ENCODE data around the gene EYA3. TPM values are rescaled to one million over a fixed set of nuclear protein-coding genes. Genes with fewer than 3 reads are reported as not detected.

The EYA3 gene
- total RNA-seq, 2 experiments from 2014 or later, result 5.7 to 6.4 TPM

DNA sequence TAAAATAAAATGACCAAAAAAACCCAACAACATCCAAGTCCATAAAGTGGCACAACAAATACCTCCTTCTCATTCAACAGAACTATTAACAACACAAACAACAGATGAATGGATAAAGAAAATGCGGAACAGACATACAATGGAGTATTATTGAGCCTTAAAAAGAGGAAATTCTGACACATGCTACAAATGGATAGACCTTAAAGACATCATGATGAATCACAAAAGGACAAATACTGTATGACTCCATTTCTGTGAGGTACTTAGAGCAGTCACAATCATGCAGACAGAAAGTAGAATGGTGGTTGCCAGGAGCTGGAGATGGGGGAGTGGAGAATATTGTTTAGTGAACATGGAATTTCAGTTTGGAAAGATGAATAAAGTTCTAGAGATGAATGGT, 42.6 kb downstream of the EYA3 start:
- H3K9me3 ChIP-seq (ENCODE audit: control insufficient read depth in 1 of 2, insufficient read depth in 1 of 2, low read length in 2 of 2), result no peaks in the 10 kb centered on the region
- DNase-seq (no peak), ATAC-seq (ENCODE audit: poor library complexity) (no peak)
- ChIA-PET CTCF (no interaction called here), POLR2A (no interaction called here)
- intact Hi-C loops (cut with DNase I, micrococcal nuclease), result no loop called here
- H3K4me1 ChIP-seq (ENCODE audit: insufficient read depth, low read length), result no peaks in the 10 kb centered on the region
- no peak overlapping the region for H3K27ac ChIP-seq (ENCODE audit: low read depth in 1 of 2, low read length in 2 of 2)
- H3K4me3 Mint-ChIP-seq, result no peak overlapping the region
- no peaks in the 10 kb centered on the region for H3K27me3 Mint-ChIP-seq
- no peak overlapping the region for H3K27ac Mint-ChIP-seq
- no peaks in the 10 kb centered on the region for H3K27me3 ChIP-seq (ENCODE audit: control insufficient read depth in 1 of 2, insufficient read depth in 2 of 2, low read length in 2 of 2)
- H3K4me3 ChIP-seq (ENCODE audit: low read length), result no peak overlapping the region
- H3K4me1 Mint-ChIP-seq (ENCODE audit: low read depth), result peaks cover 8% of the 10 kb centered on the region
- TF ChIP-seq, protein P1, sequence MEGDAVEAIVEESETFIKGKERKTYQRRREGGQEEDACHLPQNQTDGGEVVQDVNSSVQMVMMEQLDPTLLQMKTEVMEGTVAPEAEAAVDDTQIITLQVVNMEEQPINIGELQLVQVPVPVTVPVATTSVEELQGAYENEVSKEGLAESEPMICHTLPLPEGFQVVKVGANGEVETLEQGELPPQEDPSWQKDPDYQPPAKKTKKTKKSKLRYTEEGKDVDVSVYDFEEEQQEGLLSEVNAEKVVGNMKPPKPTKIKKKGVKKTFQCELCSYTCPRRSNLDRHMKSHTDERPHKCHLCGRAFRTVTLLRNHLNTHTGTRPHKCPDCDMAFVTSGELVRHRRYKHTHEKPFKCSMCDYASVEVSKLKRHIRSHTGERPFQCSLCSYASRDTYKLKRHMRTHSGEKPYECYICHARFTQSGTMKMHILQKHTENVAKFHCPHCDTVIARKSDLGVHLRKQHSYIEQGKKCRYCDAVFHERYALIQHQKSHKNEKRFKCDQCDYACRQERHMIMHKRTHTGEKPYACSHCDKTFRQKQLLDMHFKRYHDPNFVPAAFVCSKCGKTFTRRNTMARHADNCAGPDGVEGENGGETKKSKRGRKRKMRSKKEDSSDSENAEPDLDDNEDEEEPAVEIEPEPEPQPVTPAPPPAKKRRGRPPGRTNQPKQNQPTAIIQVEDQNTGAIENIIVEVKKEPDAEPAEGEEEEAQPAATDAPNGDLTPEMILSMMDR (IDR thresholded peaks at IDR 0.05), result no peak
- no peaks in the 10 kb centered on the region for H3K9me3 Mint-ChIP-seq
- peaks cover 58% of the 10 kb centered on the region for H3K36me3 Mint-ChIP-seq (ENCODE audit: low read depth)
- peaks cover 21% of the 10 kb centered on the region for H3K36me3 ChIP-seq (ENCODE audit: insufficient read depth, low read length)

DNA sequence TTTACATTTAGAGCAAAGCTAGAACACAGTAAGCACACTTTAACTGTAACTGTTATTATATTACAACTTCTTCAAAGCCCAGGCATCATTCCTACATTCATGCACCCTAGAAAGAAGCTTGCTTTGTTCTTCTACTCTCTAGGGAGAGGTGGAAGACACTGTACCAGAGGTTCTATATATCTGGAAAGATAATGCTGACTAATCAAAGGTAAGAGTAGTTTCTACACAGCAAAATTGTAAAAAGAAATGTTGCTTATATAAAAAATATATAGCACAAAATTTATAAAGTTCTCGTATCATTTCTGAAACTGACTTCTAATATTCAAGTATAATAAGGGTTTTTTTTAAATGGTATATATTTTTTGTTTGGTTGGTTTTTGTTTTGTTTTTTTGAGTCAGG, 44.0 kb downstream of the EYA3 start:
- CTCF ChIA-PET, result no interaction called here
- DNase-seq, result no peak
- H3K36me3 Mint-ChIP-seq (ENCODE audit: low read depth), result peaks cover 64% of the 10 kb centered on the region

DNA sequence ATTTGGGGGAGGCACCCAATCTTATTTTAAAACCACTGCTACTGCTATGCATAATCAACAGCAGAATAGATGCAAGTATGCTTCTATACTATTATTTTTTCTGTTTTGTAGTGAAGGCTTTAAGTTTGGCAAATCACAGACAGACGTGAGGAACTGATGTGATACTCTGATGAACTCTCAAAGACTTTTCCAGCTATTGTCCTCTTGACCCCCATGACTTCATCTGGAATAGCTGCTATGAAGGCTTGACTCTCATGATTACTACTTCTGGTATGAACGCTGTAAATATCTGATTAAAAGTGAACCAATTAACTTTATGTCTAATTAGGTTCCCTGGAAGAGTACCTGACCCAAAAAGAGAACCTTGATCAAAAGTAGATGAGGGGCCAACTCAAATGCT, 49.1 kb downstream of the EYA3 start:
- POLR2A ChIA-PET, result no interaction called here
- H3K4me3 Mint-ChIP-seq, result no peak overlapping the region
- peaks cover 87% of the 10 kb centered on the region for H3K36me3 Mint-ChIP-seq (ENCODE audit: low read depth)
- H3K4me1 ChIP-seq (ENCODE audit: insufficient read depth, low read length), result no peaks in the 10 kb centered on the region
- DNase-seq (no peak), ATAC-seq (ENCODE audit: poor library complexity) (no peak)
- no peak overlapping the region for H3K4me3 ChIP-seq (ENCODE audit: low read length)
- no peaks in the 10 kb centered on the region for H3K27me3 ChIP-seq (ENCODE audit: control insufficient read depth in 1 of 2, insufficient read depth in 2 of 2, low read length in 2 of 2)
- H3K4me1 Mint-ChIP-seq (ENCODE audit: low read depth), result no peaks in the 10 kb centered on the region
- H3K36me3 ChIP-seq (ENCODE audit: insufficient read depth, low read length), result peaks cover 33% of the 10 kb centered on the region
- H3K27me3 Mint-ChIP-seq, result no peaks in the 10 kb centered on the region
- TF ChIP-seq, protein P1 (IDR thresholded peaks at IDR 0.05), result no peak
- intact Hi-C loops (cut with DNase I, micrococcal nuclease), result no loop called here
- CTCF ChIA-PET, result no interaction called here
- H3K9me3 Mint-ChIP-seq, result no peaks in the 10 kb centered on the region
- no peak overlapping the region for H3K27ac Mint-ChIP-seq
- no peaks in the 10 kb centered on the region for H3K9me3 ChIP-seq (ENCODE audit: control insufficient read depth in 1 of 2, insufficient read depth in 1 of 2, low read length in 2 of 2)
- H3K27ac ChIP-seq (ENCODE audit: low read depth in 1 of 2, low read length in 2 of 2), result no peak overlapping the region

More for the DNA sequence above, 44.0 kb downstream of the EYA3 start:
- no peaks in the 10 kb centered on the region for H3K9me3 ChIP-seq (ENCODE audit: control insufficient read depth in 1 of 2, insufficient read depth in 1 of 2, low read length in 2 of 2)
- intact Hi-C loops (cut with DNase I, micrococcal nuclease), result no loop called here
- H3K4me1 ChIP-seq (ENCODE audit: insufficient read depth, low read length), result no peaks in the 10 kb centered on the region
- H3K4me3 ChIP-seq (ENCODE audit: low read length), result no peak overlapping the region
- no peak overlapping the region for H3K27ac ChIP-seq (ENCODE audit: low read depth in 1 of 2, low read length in 2 of 2)
- TF ChIP-seq, protein P1 (IDR thresholded peaks at IDR 0.05), result no peak
- H3K27me3 Mint-ChIP-seq, result no peaks in the 10 kb centered on the region
- no peak for ATAC-seq (ENCODE audit: poor library complexity)
- H3K27me3 ChIP-seq (ENCODE audit: control insufficient read depth in 1 of 2, insufficient read depth in 2 of 2, low read length in 2 of 2), result no peaks in the 10 kb centered on the region
- no peak overlapping the region for H3K27ac Mint-ChIP-seq
- POLR2A ChIA-PET, result interaction anchor here (0.6 kb wide), 1 partner anchor 207 kb away, joined by 3 read pairs; no protein-coding TSS in a partner anchor
- H3K4me1 Mint-ChIP-seq (ENCODE audit: low read depth), result peaks cover 8% of the 10 kb centered on the region
- peaks cover 28% of the 10 kb centered on the region for H3K36me3 ChIP-seq (ENCODE audit: insufficient read depth, low read length)
- no peaks in the 10 kb centered on the region for H3K9me3 Mint-ChIP-seq
- no peak overlapping the region for H3K4me3 Mint-ChIP-seq

Measured in CD4-positive, alpha-beta T cell (primary cell).